ENCODE data around the gene MAP4K3.
"Not testable (repeated sequence)": the region's sequence is repeated elsewhere in the genome, so short reads cannot be mapped to it uniquely, and the experiment has no call there.

MAP4K3 gene

DNA sequence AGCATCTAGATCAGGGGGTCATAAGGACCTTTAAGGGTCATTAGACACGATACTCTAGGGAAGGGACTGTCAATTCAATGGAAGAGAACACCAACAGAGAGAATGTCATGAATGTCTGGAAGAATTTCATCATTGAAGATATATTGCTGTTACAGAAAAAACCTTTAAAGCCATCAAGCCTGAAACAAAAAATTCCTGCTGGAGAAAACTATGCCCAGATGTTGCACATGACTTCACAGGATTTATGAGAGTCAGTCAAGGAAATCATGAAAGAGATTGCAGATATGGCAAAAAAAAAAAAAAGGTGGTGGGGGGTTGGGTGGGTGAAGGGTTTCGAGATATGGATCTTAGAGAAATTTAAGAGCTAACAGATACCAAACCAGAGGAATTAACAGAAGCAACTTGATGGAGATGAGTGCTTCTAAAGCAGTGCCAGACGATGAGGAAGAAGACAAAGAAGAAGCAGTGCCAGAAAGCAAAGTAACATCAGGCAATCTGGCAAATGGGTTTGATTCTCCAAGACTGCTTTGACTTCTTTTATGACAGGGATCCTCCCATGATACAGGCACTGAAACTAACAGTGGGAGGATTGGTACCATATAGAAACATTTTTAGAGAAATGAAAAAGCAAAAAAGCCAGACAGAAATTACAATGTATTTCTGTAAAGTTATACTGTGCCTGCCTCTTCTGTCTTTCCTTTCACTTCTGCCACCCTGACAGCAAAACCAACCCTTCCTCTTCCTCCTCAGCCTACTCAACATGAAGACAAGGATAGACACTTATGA, 28.5 kb downstream of the MAP4K3 start:
- DNase-seq, result peak; percentile 12

DNA sequence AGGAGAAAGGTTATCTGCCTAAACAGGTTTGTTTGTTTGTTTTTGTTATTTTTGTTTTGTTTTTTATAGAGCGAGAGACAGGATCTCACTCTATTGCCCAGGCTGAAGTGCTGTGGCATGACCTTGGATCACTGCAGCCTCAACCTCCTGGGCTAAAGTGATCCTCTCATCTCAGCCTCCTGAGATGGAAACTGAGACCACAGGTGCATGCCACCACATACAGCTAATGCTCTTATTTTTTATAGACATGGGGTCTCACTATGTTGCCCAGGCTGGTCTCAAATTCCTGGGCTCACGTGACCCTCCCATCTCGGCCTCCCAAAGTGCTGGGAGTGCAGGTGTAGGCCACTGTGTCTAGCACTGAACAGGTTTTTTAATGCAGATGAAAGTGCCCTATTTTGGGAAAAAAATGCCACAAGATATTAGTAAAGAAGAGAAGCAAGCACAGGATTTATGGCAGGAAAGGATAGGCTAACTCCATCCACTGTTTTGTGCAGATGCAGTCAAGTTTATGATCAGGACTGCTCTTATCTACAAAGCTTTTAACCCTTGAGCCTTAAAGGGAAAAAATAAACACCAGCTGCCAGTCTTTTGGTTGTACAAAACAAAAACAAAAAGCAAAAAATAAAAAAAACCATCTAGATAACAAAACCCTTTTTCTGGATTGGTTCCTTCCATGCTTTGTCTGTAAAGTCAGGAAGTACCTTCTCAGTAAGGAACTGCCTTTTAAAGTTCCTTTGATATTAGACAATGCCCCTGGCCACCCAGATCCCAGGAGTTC, 29.4 kb downstream of the MAP4K3 start:
- DNase-seq, result no peak

DNA sequence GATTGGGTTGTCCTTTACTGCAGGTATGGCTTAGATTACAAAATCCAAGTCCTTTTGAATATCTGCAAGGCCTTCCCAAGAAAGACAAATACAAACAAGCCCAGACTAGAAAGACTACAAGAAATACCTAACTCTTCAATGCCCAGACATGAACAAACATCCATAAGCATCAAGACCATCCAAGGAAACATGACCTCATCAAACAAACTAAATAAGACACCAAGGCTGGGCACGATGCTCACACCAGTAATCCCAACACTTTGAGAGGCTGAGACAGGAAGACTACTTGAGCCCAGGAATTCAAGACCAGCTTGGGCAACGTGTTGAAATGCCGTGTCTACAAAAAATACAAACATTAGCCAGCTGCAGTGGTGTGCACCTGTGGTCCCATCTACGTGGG, 31.7 kb downstream of the MAP4K3 start:
- no peak for DNase-seq

DNA sequence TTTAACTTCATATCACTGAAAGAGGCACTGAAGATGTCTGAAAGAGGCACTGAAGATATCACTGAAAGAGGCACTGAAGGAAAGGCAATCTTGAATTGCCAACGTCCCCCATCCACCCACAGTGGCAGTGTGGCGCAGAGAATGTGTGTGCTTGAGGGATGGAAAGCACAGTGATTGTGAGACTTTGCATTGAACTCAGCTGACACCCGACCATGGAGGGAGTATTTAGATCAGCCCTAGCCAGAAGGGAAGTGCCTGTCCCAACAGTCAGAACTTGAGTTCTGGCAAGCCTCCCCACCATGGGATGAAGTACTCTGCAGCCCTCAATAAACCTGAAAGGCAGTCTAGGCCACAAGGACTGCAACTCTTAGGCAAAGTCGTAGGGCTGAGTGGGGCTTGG, 33.8 kb downstream of the MAP4K3 start:
- no peak for DNase-seq

DNA sequence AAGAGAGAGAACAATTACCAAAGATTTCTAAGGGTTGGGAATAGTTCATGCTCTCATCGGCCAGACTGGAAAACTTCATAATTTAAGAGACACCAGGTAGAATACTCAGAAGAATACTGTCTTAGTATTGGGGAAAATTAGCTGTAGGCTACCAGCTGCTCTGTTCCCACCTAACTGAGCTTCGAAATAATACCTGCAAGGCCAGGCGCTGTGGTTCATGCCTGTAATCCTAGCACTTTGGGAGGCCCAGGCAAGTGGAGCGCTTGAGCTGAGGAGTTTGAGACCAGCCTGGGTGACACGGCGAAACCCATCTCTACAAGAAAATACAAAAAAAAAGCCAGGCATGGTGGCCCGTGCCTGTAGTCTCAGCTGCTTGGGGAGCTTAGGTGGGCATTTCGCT, 35.8 kb downstream of the MAP4K3 start:
- DNase-seq, result no peak

DNA sequence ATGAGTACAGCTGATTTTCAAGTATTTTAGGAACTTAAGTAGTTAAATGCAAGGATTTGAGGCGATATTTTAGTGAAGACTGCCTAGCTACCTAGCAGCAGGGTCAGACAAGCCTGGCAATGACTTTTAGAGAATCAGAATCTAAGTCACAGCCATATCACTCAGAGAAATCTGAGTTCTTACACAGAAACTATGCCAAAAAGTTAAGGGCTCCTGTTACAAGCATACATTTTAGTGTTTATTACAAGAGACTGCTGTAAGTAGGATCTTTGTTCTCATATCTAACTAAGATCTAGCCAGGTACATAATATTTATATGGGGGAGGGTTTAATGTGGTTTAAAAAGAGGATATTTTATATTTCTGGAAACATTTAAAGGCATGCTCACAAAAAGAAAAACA, 37.5 kb downstream of the MAP4K3 start:
- DNase-seq, result no peak

DNA sequence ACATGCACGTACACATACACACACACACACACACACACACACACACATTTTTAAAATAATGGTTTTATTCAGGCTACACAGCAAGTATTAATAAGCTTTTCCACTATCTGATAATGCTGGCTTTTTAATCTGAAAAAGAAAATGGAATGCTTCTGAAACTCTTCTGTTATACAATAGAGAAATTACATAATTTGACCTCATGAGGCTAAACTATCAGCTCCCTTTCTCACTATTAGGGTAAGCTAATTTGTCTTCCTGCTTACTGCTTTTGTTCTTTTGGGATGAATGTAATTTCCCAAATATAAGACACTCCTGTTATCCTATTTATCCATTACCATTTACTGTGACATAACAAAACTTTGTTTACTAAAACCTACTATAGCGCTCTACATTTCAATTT, 41.8 kb downstream of the MAP4K3 start:
- DNase-seq, result no peak

DNA sequence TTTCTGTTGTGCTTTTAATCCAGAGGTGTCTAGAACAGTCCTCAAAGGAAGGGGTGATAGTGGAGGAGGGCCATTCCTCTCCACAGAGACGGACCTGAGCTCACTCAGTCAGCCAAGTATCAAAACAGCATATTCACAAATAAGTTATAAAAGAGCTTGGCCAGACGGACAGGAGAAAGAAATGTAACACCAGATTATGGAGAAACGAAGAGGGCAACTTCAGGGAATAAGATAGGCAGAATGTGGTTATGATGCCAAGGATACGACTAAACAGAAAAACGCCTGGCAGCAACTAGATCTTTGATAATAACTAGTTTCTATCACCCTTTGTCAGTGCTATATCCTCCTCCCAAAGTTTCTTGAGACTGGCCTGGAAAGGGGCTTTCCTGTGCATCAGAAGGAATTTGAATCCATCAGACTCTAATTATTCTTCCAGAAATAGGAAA, 42.5 kb downstream of the MAP4K3 start:
- DNase-seq, result no peak

DNA sequence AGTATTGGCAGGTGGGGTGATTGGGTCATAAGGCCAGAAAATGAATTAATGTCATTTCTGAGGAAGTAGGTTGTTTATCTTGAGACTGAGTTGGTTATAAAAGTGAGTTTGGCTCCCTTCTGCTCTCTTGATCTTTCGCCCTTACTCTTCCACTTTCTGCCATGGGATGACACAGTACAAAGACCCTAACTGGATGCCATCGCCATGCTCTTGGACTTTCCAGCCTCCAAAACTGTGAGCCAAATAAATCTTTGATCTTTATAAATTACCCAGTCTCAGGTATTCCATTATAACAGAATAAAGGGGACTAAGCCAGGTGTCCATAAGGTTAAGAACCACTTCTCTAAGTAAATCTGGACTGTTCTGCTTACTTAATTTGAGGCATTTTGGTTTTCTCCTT, 44.4 kb downstream of the MAP4K3 start:
- no peak for DNase-seq

DNA sequence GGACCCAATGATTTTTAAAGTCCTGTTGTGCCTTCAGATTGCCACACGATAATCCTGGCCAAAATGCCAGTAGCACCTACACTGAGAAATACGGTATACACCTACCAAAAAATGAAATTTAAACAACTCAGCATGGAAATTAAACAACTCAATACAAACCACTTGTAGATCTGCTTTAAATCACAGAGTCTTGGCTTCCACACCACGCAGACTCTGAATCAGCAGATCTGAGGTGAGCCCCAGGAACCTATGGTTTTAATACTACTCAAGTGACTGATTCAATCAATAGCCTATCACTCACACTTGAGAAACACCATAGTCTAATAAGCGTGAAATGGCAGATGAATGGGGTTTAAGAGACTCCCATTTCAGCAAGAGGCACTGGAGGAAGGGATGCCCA, 46.9 kb downstream of the MAP4K3 start:
- DNase-seq, result no peak

DNA sequence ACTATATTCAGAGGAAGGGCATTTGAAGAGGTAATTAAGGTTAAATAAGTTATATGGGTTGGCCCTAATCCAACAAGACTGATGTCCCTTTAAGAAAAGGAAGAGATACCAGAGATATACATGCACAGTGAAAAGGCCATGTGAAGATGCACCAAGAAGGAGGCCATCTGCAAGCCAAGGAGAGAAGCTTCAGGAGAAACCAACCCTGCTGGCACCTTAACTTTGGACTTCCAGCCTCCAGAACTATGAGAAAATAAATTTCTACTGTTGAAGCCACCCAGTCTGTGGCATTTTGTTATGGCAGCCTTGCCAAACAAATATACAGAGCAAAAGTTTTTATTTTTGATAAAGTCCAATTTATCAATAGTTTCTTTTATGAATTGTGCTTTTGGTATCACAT, 51.0 kb downstream of the MAP4K3 start:
- no peak for DNase-seq

DNA sequence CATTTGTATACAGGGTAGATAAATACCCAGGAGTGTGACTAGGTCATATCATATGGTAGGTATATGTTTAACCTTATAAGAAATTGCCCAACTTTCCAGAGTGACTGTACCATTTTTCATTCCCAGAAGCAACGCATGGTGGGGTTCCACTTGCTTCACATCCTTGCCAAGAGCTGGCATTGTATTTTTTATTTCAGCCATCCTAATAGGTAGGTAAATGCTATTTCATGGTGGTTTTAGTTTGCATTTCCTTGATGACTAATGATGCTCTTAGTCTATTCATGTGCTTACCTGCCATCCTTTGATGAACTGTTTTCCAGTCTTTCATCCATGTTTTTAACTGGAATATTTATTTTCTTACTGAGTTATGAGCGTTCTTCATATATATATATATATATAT, 51.9 kb downstream of the MAP4K3 start:
- no peak for DNase-seq

DNA sequence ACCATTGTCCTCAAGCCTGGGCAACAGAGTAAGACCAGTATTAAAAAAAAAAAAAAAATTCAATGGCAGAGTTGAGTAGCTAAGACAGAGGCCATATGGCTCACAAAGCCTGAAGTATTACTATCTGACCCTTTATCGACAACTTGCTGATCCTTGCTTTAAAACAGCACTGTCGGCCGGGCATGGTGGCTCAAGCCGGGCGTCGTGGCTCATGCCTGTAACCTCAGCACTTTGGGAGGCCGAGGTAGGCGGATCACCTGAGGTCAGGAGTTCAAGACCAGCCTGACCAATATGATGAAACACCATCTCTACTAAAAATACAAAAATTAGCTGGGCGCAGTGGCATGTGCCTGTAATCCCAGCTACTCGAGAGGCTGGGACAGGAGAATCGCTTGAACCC, 53.0 kb downstream of the MAP4K3 start:
- not testable (repeated sequence) for DNase-seq

DNA sequence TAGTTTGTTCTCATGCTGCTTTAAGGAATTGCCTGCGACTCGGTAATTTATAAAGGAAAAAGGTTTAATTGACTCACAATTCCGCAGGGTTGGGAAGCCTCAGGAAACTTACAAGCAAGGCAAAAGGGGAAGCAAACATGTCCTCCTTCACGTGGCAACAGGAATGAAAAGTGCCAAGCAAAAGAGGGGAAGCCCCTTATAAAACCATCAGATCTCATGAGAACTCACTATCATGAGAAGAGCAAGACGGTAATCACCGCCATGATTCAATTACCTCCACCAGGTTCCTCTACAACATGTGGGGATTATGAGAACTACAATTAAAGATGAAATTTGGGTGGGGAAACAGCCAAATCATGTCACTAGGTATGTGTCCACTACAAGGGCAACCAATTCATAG, 53.9 kb downstream of the MAP4K3 start:
- no peak for DNase-seq

DNA sequence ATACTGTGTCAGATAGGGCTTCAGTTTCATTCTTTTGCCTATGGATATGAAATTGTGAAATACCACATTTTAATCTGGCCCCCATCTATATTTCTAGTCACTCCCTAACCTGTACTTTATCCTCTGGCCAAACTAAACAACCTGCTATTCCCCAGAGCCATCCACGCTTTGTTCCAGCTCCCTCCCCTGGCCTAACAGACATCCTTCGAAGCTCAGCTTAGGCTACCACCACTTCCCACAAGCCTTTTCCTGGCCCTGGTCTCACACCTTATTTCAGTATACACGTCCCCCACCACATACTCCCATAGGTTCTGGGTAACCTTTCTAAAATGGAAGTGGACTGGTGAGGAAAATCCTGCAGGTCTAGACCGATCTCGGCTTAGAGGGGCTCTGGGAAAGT, 55.4 kb downstream of the MAP4K3 start:
- no peak for DNase-seq

DNA sequence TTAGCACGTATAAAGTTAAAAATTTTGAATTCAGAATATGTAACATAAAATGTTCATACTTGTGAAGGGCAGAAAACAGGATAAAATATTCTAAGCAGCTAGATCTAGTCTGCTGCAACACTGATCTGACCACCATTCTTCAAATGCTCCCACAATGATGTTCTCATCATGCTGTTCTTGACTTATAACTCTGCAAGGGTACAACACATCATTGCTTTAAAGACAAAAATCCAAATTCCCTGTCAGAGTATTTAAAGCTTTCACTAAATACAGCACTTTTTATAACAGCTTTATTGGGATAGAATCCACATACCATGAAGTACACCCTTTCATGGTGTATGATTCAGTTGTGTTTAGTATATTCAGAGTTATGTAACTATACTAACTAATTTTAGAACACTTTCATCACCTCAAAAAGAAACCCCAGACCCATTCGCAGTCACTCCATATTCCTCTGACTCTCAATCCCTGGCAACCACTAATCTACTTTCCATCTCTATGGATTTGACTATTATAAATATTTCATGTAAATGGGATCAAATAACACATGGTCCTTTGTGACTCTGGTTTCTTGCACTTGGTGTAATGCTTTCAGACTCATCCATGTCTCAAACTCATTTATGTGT, 56.4 kb downstream of the MAP4K3 start:
- no peak for DNase-seq

DNA sequence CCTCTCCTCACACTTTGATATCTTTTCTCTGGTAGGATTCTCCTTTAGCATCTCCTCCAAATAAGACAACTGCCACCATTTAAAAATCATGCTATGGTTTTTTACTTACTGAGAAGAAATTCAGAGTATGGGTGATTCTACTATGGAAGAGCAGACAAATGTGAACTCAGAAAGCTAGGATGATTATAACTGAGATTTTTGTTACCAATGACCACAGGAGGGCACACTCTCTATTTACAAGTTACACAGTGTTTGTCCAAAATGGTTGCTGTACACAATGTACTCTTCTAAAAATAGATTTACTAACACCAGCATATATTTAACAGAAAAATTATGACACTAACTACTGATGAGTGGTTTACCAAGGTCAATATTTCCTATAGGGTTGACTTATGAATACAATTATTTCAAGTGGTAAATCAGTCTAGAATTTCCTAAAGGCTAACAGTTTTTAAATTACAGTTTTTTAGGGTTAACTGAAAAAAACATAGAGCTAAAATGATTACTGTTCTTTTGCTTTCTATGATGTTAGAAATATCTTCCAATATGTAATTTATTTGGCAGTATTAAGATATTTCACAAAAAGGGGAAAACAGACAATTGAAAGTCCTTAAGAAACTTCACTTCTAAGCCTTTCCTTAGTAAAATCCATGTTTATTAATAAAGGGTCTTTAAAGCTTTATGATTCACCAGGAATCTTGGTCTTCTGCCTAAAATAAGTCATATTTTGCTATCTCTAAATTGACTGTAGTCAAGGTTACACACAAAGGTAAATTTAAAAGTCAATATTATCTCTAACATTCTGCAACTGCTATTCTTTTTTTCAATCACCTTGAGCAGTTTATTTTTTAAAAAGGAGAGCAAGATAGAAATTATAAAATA, 57.2 kb downstream of the MAP4K3 start:
- DNase-seq, result peak; percentile 42

DNA sequence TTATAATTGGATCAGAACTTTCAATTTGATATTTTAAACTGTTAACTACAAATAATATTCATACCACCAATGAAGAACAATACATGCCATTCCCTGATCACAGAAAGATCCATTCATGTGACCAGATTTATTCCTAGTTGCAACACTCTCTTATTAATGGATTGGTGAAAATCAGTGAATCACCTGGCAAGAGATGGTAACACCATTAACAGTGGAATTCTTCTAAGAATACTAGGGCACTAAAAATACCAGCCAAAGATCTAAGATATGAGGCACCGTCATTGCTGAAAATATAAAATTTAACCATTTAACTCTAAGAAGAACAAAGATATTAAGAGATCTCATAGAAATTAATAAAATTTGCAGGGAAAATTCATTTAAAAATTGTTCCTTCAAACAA, 58.1 kb downstream of the MAP4K3 start:
- no peak for DNase-seq

DNA sequence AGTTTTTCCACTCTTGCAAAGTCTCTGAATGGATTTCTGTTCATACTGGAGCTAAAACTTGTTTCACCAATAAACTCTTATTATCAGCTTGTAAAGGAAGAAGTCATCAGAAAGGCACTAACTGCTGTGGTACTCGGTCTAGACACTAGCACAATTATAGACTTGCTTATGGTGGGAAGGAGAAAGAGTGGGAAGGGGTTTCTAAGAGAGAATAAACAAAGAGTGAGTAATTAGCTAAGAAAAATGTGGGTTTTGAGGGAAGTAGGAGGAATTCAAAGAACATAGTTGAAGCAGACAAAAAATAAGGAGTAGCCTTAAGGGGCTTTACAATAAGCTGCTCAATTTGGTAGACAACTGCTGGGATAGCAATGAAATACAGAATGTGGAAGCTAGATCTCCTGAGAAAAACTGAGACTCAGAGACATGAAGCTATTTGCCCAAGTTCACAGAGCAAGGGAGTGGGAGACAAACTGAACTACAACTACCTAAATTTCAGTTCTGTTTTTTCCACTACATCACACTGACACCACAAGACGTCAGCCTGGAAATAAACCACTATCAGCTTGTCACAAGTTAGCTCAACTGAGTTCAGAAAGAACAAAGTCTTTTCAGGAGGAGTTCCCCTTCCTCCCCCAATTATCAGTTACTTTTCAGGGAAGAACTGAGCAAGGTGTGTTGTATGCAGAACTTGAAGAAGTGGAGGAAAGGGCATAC, 59.7 kb downstream of the MAP4K3 start:
- no peak for DNase-seq

DNA sequence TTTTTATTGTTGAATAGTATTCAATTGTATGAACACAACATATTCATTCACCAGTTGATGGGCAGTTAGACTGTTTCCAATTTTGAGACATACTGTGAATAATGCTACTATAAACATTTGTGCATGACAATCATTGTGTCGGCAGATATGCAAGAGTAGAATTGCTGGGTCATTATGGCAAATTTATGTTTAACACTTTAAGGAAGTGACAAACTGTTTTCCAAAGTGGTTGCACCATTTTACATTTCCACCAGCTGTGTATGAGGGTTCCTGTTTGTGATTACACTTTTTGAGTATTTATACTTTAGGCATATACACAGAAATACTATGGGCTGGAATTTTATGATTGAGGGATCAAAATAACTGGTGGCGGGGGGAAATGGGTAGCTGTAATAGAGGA, 61.2 kb downstream of the MAP4K3 start:
- no peak for DNase-seq

DNA sequence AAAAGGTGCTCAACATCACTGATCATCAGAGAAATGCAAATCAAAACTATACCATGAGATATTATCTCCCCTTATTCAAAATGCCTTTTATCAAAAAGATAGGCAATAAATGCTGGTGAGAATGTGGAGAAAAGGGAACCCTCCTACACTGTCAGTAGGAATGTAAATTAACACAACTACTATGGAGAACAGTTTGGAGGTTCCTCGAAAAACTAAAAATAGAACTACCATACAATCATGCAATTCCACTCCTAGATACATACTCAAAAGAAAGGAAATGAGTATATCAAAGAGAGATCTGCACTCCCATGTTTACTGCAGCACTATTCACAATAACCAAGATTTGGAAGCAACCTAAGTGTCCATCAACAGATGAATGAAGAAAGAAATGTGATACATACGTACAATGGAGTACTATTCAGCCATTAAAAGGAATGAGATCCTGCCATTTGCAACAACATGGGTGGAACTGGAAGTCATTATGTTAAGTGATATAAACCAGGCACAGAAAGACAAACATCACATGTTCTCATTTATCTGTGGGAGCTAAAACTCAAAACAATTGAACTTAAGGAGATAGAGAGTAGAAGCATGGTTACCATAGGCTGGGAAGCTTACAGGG, 63.8 kb downstream of the MAP4K3 start:
- DNase-seq, result no peak

DNA sequence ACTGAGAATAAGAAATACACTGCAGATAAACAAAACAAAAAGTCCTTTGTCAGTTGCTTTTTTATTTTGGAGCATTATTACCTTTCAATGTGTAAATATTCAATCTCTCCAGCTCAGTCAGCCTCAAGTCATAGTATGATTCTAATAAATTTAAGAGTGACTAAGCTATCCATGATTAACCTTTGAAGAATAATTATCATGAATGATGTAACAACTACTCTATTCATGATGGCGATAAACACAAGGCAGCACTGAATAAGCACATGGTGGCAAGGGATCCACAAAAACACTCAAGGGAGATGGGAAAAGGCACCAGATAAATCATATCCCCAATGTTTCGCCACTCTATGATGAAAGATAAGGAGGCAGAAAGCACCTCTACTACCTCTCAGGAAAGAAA, 67.0 kb downstream of the MAP4K3 start:
- no peak for DNase-seq
